Activated CD4-positive, alpha-beta T cell treated with anti-CD3 and anti-CD28 coated beads, Interleukin-2, Interleukin-4, amounts not matched to agents 100 ng/mL and 50 ng/mL, durations not matched to agents 16 hours and 8 hours (primary cell): ENCODE results near the gene NR4A1.
"Not testable (repeated sequence)": the region's sequence is repeated elsewhere in the genome, so short reads cannot be mapped to it uniquely, and the experiment has no call there.

Source experiments
- DNase-seq: peaks from one replicate; pipeline ENCODE4 v3.0.0-alpha.2; 2020; ENCODE audit warnings: low spot score

NR4A1 gene

DNA sequence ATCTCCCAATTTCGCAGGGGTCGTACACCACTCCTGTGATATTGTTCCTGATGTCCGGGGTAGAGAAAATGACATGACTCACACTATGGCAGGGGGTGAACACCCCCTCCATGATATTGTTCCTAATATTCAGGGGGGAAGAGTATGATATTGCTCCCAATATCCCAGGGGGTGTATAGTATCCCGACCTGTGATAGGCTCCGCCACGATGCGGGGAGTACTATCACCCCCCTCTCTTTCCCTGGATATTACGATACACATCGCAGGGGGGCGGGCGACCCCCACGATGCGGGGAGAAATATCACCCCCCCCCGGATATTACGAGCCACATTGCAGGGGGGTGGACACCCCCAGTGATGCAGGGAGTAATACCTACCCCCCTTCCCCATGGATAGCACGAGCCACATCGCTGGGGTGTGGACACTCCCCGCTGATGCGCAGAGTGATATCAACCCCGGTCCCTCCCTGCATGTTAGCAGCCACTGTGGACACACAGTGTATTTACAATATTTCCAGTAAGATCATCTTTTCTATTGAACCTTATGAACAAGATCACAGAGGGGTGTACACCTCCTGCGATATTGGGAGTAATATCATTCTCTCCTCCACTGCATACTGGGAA, 45.9 kb downstream of the NR4A1 start:
- DNase-seq, result no peak

DNA sequence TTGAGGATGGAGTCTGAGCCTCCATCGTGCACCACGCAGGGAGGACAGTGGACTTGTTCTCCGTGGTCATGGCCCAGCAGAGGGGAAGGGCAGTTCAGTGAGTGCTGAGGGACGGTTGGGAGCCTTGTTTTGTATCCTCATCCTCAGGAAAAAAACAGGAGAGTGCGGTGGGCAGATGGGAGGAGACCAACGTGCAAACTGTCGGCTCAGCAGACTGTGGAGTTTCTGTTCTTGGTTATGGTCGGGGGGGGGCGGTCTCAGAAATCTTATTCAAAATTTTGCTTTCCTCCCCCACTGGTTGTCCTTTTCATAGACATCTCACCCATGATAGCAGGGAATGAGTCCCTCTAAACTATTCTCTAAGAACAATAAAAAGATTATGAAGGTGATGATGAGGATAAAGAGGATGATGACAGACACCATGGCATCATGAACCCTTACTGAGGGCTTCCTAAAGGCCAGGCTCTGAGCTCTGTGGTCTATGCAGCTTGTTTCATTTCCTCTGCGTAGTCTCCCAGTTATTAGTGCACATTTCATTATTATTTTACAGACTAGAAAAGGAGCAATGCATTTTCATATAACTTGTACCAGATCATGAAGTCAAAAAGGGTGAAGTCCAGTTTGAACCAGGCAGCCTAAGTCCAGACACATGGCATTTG, 53.3 kb downstream of the NR4A1 start:
- DNase-seq, result not testable (repeated sequence)
